ENCODE results near the gene ITSN2. TPM values are rescaled to one million over a fixed set of nuclear protein-coding genes. Genes with fewer than 3 reads are reported as not detected.

Gene ITSN2
- polyA plus RNA-seq, 1 donor (not counting 4 experiments of a cell fraction or from before 2014, with no cell fraction given) = 19.7 TPM

- FAIRE-seq (no peak), DNase-seq (ENCODE audit: low read depth, low spot score) (no peak)
- no peak overlapping the region for H2AFZ ChIP-seq (ENCODE audit: control insufficient read depth, low read length)
- H4K20me1 ChIP-seq (ENCODE audit: control insufficient read depth, extremely low read depth, insufficient read depth, low read length) = no peaks in the 10 kb centered on the region
- no peak overlapping the region for H3K9ac ChIP-seq (ENCODE audit: control insufficient read depth, extremely low read depth, insufficient read depth, low read length)
- H3K9me3 ChIP-seq (ENCODE audit: control insufficient read depth, low read depth, low read length) = no peaks in the 10 kb centered on the region
- no peaks in the 10 kb centered on the region for H3K79me2 ChIP-seq (ENCODE audit: control insufficient read depth, insufficient read depth, low read length)
- H3K36me3 ChIP-seq (ENCODE audit: control insufficient read depth in 2 of 2, extremely low read depth in 1 of 2, insufficient read depth in 2 of 2, low read length in 2 of 2) = peaks cover 4 to 6% of the 10 kb centered on the region in 2 experiments
- no peak overlapping the region for H3K27ac ChIP-seq (ENCODE audit: control insufficient read depth, insufficient read depth, low read length)
- no peak overlapping the region for H3K4me2 ChIP-seq (ENCODE audit: control insufficient read depth, extremely low read depth, insufficient read depth, low read depth, low read length)
- H3K4me3 ChIP-seq (ENCODE audit: control insufficient read depth in 2 of 3, extremely low read depth in 1 of 3, insufficient read depth in 2 of 3, low read depth in 1 of 3, low read length in 3 of 3) = no peak overlapping the region
- TF ChIP-seq EZH2 (IDR thresholded peaks at IDR 0.05; ENCODE audit: low read length) = no peak
- no peak for TF ChIP-seq CTCF (optimal IDR thresholded peaks at IDR 0.05 in 1 of 3, IDR thresholded peaks at IDR 0.05 in 1 of 3, conservative IDR thresholded peaks at IDR 0.05 in 1 of 3; ENCODE audit: extremely low read depth in 1 of 3, insufficient read depth in 2 of 3, low read length in 3 of 3)
- H3K4me1 ChIP-seq (ENCODE audit: control insufficient read depth, extremely low read depth, insufficient read depth, low read length) = peaks cover 21% of the 10 kb centered on the region
- no peaks in the 10 kb centered on the region for H3K9me1 ChIP-seq (ENCODE audit: control insufficient read depth, extremely low read depth, insufficient read depth, low read length)
- H3K27me3 ChIP-seq (ENCODE audit: control insufficient read depth, extremely low read depth, insufficient read depth, low read length) = no peaks in the 10 kb centered on the region
- dilution Hi-C loops (cut with MboI; ENCODE audit: extremely low pct_ligation_motif_present, low sequenced_read_pairs) = no loop called here
Measured at GRCh38 chr2:24272161-24272802, 88.1 kb downstream of the ITSN2 start.

DNA sequence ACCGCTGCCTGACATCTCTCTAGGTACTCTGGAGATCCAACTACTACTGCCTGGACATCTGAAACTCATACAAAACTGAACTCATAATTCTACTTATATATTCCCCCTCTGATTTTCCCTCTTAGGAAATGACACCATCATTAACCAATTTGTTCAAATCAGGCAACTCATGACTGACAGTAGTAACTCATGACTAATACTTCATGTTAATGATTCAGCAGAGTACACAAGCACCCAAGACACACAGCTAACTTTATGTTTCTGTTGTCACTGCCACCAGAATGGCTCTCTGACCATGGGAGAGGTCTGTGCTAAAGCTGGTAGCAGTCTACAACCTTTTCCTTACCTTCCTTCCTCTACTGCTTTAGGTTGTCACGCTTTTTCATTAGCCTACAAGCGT is 91.1 kb downstream of the ITSN2 start:
- no peaks in the 10 kb centered on the region for H3K9me1 ChIP-seq (ENCODE audit: control insufficient read depth, extremely low read depth, insufficient read depth, low read length)
- H3K9ac ChIP-seq (ENCODE audit: control insufficient read depth, extremely low read depth, insufficient read depth, low read length) = no peak overlapping the region
- dilution Hi-C loops (cut with MboI; ENCODE audit: extremely low pct_ligation_motif_present, low sequenced_read_pairs) = no loop called here
- no peaks in the 10 kb centered on the region for H3K79me2 ChIP-seq (ENCODE audit: control insufficient read depth, insufficient read depth, low read length)
- no peaks in the 10 kb centered on the region for H3K27me3 ChIP-seq (ENCODE audit: control insufficient read depth, extremely low read depth, insufficient read depth, low read length)
- FAIRE-seq (peak; percentile 56), DNase-seq (ENCODE audit: low read depth, low spot score) (no peak)
- no peaks in the 10 kb centered on the region for H4K20me1 ChIP-seq (ENCODE audit: control insufficient read depth, extremely low read depth, insufficient read depth, low read length)
- H3K4me3 ChIP-seq (ENCODE audit: control insufficient read depth in 2 of 3, extremely low read depth in 1 of 3, insufficient read depth in 2 of 3, low read depth in 1 of 3, low read length in 3 of 3) = no peak overlapping the region
- peaks cover 6 to 7% of the 10 kb centered on the region in 2 experiments for H3K36me3 ChIP-seq (ENCODE audit: control insufficient read depth in 2 of 2, extremely low read depth in 1 of 2, insufficient read depth in 2 of 2, low read length in 2 of 2)
- peaks cover 9% of the 10 kb centered on the region for H3K4me1 ChIP-seq (ENCODE audit: control insufficient read depth, extremely low read depth, insufficient read depth, low read length)
- no peak for TF ChIP-seq EZH2 (IDR thresholded peaks at IDR 0.05; ENCODE audit: low read length)
- TF ChIP-seq CTCF (optimal IDR thresholded peaks at IDR 0.05 in 1 of 3, IDR thresholded peaks at IDR 0.05 in 1 of 3, conservative IDR thresholded peaks at IDR 0.05 in 1 of 3; ENCODE audit: extremely low read depth in 1 of 3, insufficient read depth in 2 of 3, low read length in 3 of 3) = no peak
- no peak overlapping the region for H2AFZ ChIP-seq (ENCODE audit: control insufficient read depth, low read length)
- no peak overlapping the region for H3K27ac ChIP-seq (ENCODE audit: control insufficient read depth, insufficient read depth, low read length)
- H3K4me2 ChIP-seq (ENCODE audit: control insufficient read depth, extremely low read depth, insufficient read depth, low read depth, low read length) = no peak overlapping the region
- H3K9me3 ChIP-seq (ENCODE audit: control insufficient read depth, low read depth, low read length) = no peaks in the 10 kb centered on the region

All from keratinocyte (primary cell).